DND-41 (cell line): ENCODE measurements around the gene SYT4.

ENCODE experiments used
- ATAC-seq: fragments of 200-7000 bp; cut with Tn5 transposase; 3 replicates; pipeline ENCODE4 v1.9.1; 2021; ENCODE audit warnings: low read depth; ENCODE audit not compliant: insufficient read depth
- DNase-seq: peaks from one replicate; pipeline ENCODE4 v3.0.0-alpha.2; 2020
- H2AFZ ChIP-seq: 2 replicates; pipeline ENCODE4 v1.6.0; 2012; ENCODE audit warnings: low read depth, low read length
- H3K27ac ChIP-seq: 2 replicates; pipeline ENCODE4 v1.5.1; 2012; ENCODE audit warnings: low read length, inconsistent platforms
- H3K27me3 ChIP-seq: fragments of 200-600 bp; sonication (generic); 2 replicates; pipeline ENCODE4 v1.6.0; 2012; ENCODE audit warnings: low read length, mild to moderate bottlenecking, inconsistent platforms; ENCODE audit not compliant: insufficient read depth, poor library complexity
- H3K36me3 ChIP-seq: 2 replicates; pipeline ENCODE4 v1.5.1; 2012; ENCODE audit warnings: low read length, inconsistent platforms; ENCODE audit not compliant: insufficient read depth
- H3K4me1 ChIP-seq: 2 replicates; pipeline ENCODE4 v1.5.1; 2012; ENCODE audit warnings: mild to moderate bottlenecking, low read length; ENCODE audit not compliant: insufficient read depth
- H3K4me2 ChIP-seq: 2 replicates; pipeline ENCODE4 v1.6.0; 2012; ENCODE audit warnings: mild to moderate bottlenecking, moderate library complexity, low read length, inconsistent platforms; ENCODE audit not compliant: insufficient read depth
- H3K4me3 ChIP-seq, 2 experiments: fragments of 200-600 bp in 1 of 2; shearing (Covaris generic) in 1 of 2; 2 replicates each; pipeline ENCODE4 v1.5.1; 2012 to 2016; ENCODE audit warnings: inconsistent platforms in 2 of 2, low read length in 2 of 2, mild to moderate bottlenecking in 2 of 2, low read depth in 1 of 2, moderate library complexity in 1 of 2
- H3K79me2 ChIP-seq: 2 replicates; pipeline ENCODE4 v1.6.0; 2012; ENCODE audit warnings: low read length, inconsistent platforms; ENCODE audit not compliant: insufficient read depth
- H3K9ac ChIP-seq: 2 replicates; pipeline ENCODE4 v1.6.0; 2012; ENCODE audit warnings: low read depth, mild to moderate bottlenecking, inconsistent platforms, low read length, moderate library complexity
- H3K9me3 ChIP-seq: 2 replicates; pipeline ENCODE4 v1.5.1; 2012; ENCODE audit warnings: low read length, moderate library complexity, mild to moderate bottlenecking, inconsistent platforms; ENCODE audit not compliant: insufficient read depth, severe bottlenecking
- H4K20me1 ChIP-seq: 2 replicates; pipeline ENCODE4 v1.6.0; 2012; ENCODE audit warnings: low read length; ENCODE audit not compliant: insufficient read depth
- EZH2 ChIP-seq: IDR thresholded peaks from 3 replicates; pipeline ENCODE4 v1.6.1; 2012; ENCODE audit warnings: borderline replicate concordance, low read depth, mild to moderate bottlenecking, moderate library complexity, low read length, inconsistent platforms; ENCODE audit not compliant: severe bottlenecking
- TF ChIP-seq, protein P1 (sequence below): IDR thresholded peaks from 2 replicates; pipeline ENCODE4 v1.5.1; 2012; ENCODE audit warnings: borderline replicate concordance, low read length, moderate library complexity, mild to moderate bottlenecking; ENCODE audit not compliant: poor library complexity, severe bottlenecking; ENCODE audit errors: extremely low read depth

The SYT4 gene

DNA sequence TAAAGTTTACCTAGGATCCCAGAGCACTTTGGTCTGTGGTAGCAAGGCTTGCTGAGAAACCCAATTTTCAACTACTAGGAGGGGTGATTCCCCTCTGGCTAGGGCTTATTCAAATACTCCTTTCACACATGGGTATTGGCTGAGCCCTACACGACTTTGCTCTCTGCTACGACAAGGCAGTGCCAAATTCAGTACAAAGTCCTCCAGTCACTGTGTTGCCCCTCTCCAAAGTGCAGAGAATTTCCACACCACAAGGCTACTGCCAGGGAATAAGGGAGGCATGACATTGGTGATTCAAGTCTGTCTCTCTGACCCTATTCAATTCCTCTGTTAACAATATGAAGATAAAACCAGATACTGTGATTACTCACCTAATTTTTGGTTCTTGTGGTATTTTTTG lies 38.9 kb downstream of the SYT4 start:
- no peaks in the 10 kb centered on the region for H3K4me1 ChIP-seq
- no peak overlapping the region for H2AFZ ChIP-seq
- no peaks in the 10 kb centered on the region for H3K36me3 ChIP-seq
- DNase-seq (no peak), ATAC-seq (no peak)
- TF ChIP-seq, protein P1, sequence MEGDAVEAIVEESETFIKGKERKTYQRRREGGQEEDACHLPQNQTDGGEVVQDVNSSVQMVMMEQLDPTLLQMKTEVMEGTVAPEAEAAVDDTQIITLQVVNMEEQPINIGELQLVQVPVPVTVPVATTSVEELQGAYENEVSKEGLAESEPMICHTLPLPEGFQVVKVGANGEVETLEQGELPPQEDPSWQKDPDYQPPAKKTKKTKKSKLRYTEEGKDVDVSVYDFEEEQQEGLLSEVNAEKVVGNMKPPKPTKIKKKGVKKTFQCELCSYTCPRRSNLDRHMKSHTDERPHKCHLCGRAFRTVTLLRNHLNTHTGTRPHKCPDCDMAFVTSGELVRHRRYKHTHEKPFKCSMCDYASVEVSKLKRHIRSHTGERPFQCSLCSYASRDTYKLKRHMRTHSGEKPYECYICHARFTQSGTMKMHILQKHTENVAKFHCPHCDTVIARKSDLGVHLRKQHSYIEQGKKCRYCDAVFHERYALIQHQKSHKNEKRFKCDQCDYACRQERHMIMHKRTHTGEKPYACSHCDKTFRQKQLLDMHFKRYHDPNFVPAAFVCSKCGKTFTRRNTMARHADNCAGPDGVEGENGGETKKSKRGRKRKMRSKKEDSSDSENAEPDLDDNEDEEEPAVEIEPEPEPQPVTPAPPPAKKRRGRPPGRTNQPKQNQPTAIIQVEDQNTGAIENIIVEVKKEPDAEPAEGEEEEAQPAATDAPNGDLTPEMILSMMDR = no peak
- TF ChIP-seq EZH2 = no peak
- no peaks in the 10 kb centered on the region for H4K20me1 ChIP-seq
- H3K4me2 ChIP-seq = no peak overlapping the region
- H3K27me3 ChIP-seq = no peaks in the 10 kb centered on the region
- no peak overlapping the region for H3K9ac ChIP-seq
- H3K27ac ChIP-seq = no peak overlapping the region
- no peaks in the 10 kb centered on the region for H3K9me3 ChIP-seq
- no peak overlapping the region for H3K4me3 ChIP-seq
- H3K79me2 ChIP-seq = no peaks in the 10 kb centered on the region

DNA sequence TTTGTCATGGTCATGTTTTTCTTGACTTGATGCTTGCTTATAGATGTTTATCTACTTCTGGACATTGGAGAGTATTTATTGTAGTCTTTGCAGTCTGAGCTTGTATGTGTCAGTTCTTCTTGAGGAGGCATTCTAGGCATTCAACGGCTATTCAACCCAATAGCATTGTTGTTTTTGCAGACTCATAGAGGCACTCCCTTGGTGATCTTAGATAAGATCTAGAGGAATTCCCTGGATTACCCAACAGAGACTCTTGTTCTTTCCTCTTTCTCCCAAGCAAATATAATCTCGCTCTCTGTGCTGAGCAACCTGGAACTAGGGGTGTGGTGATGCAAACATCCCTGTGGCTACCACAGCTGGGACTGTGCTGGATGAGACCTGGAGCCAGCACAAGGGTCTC lies 40.4 kb downstream of the SYT4 start:
- no peak for DNase-seq
- Histone ChIP-seq H3K4me3 (no peak overlapping the region), H2AFZ (no peak overlapping the region), H3K79me2 (no peaks in the 10 kb centered on the region), H3K27me3 (no peaks in the 10 kb centered on the region), H3K27ac (no peak overlapping the region), H3K9ac (no peak overlapping the region), H3K4me2 (no peak overlapping the region), H3K4me1 (no peaks in the 10 kb centered on the region), H3K36me3 (no peaks in the 10 kb centered on the region), H3K9me3 (no peaks in the 10 kb centered on the region), H4K20me1 (no peaks in the 10 kb centered on the region)
- no peak for ATAC-seq
- TF ChIP-seq EZH2 = no peak
- TF ChIP-seq, protein P1 = no peak

DNA sequence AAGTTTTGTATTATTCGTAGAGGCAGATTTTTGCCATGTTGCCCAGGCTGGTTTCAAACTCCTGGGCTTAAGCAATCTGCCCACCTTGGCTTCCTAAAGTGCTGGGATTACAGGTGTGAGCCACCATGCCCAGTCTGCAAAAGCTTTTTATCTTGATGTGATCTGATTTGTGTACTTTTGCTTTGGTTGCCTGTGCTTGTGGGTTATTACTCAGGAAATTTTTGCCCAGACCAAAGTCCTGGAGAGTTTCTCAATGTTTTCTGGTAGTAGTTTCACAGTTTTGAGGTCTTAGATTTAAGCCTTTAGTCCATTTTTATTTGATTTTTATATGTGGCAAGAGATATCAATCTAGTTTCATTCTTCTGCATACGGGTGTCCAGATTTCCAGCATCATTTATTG lies 42.4 kb downstream of the SYT4 start:
- Histone ChIP-seq H3K79me2 (no peaks in the 10 kb centered on the region), H3K9ac (no peak overlapping the region), H3K27me3 (no peaks in the 10 kb centered on the region), H2AFZ (no peak overlapping the region), H3K4me3 (no peak overlapping the region), H3K36me3 (no peaks in the 10 kb centered on the region), H3K4me2 (no peak overlapping the region), H3K4me1 (no peaks in the 10 kb centered on the region), H3K27ac (no peak overlapping the region), H4K20me1 (no peaks in the 10 kb centered on the region), H3K9me3 (no peaks in the 10 kb centered on the region)
- TF ChIP-seq, protein P1 = no peak
- TF ChIP-seq EZH2 = no peak
- DNase-seq = no peak
- no peak for ATAC-seq

DNA sequence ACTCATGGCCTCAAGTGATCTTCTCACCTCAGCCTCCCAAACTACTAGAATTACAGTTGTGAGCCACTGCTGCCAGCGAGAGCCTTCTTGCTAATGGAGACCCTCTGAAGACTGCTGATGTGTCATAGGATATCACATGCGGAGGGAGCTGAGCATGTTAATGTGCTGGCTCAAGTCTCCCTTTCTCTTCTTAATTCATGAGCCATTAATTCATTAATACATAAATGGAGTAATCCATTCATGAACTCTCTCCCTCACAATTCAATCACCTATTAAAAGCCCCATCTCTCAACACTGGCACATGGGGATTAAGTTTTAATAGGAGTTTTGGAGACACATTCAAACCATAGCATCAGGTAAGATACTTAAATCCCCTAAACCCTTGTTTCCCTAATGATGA lies 54.8 kb downstream of the SYT4 start:
- no peak overlapping the region for H3K4me3 ChIP-seq
- H3K4me1 ChIP-seq = no peaks in the 10 kb centered on the region
- no peak overlapping the region for H2AFZ ChIP-seq
- no peak overlapping the region for H3K9ac ChIP-seq
- no peak for DNase-seq
- H3K4me2 ChIP-seq = no peak overlapping the region
- H3K79me2 ChIP-seq = no peaks in the 10 kb centered on the region
- no peaks in the 10 kb centered on the region for H3K9me3 ChIP-seq
- H3K27ac ChIP-seq = no peak overlapping the region
- no peaks in the 10 kb centered on the region for H3K27me3 ChIP-seq
- TF ChIP-seq, protein P1 = no peak
- TF ChIP-seq EZH2 = no peak
- no peaks in the 10 kb centered on the region for H4K20me1 ChIP-seq
- H3K36me3 ChIP-seq = no peaks in the 10 kb centered on the region
- no peak for ATAC-seq
